ENCODE results near the gene THADA. TPM values are rescaled to one million over a fixed set of nuclear protein-coding genes. Genes with fewer than 3 reads are reported as not detected.

Gene THADA
- total and polyA plus RNA-seq, 10 donors, result 14.2 to 51.3 (median 40.0) TPM

DNA sequence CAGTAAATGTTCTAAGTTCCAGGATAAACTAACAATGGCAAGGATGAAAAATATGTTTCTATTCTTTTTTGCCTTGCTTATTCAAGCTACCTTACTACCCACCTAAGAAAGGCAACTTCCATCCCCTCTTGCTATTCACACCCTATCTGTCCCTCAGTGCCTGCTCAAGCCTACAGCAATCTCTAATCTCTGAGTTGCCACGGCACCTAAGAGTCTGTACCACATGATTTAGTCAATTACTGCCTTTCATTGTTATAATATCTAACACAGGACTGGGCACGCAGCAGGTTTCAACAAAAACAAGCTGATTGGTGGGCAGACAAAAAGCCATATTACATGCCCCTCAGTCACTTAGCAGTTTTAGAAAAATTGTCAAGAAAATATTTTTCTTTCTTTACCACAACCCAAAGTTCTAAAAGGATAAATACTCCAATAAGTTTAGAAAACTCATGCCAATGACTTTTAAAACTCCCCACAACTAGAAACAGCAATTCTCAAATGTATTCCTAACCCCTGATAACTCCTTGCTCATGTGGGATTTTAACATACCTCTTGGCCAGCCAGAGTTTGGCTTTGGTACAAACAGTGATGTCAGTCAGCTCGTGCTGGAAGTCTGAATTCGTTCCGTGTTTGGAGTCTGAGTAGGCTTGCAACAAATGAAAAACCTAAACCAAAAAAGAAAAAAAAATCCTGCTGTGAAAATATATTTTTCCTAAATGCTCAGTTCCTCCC lies 252.1 kb downstream of the THADA start:
- Histone ChIP-seq H3K27me3 (replicated peaks in 1 of 7) (no peaks in the 10 kb centered on the region), H3K4me3 (no peak overlapping the region), H3K4me1 (peaks cover 7 to 30% (median 16%) of the 10 kb centered on the region in 6 donors), H3K36me3 (peaks cover 0 to 51% (median 8%) of the 10 kb centered on the region in 6 donors), H3K27ac (peak overlapping the region in 5 of 8 donors; percentile 39 to 79 (median 55)), H3K9me3 (no peaks in the 10 kb centered on the region)
- no peak for DNase-seq
- TF ChIP-seq POLR2A (IDR thresholded peaks at IDR 0.05), result no peak
- no peak for TF ChIP-seq POLR2AphosphoS5 (IDR thresholded peaks at IDR 0.05)
- no peak for TF ChIP-seq CTCF (IDR thresholded peaks at IDR 0.05 in 8 of 11, conservative IDR thresholded peaks at IDR 0.05 in 3 of 11)
- intact Hi-C loops (cut with DNase I; ENCODE audit: low total_unique reads), result no loop called here
- WGBS, 5 donors, result 66 to 83% (median 71%) methylated on average over 5 of the region's 5 CpGs

DNA sequence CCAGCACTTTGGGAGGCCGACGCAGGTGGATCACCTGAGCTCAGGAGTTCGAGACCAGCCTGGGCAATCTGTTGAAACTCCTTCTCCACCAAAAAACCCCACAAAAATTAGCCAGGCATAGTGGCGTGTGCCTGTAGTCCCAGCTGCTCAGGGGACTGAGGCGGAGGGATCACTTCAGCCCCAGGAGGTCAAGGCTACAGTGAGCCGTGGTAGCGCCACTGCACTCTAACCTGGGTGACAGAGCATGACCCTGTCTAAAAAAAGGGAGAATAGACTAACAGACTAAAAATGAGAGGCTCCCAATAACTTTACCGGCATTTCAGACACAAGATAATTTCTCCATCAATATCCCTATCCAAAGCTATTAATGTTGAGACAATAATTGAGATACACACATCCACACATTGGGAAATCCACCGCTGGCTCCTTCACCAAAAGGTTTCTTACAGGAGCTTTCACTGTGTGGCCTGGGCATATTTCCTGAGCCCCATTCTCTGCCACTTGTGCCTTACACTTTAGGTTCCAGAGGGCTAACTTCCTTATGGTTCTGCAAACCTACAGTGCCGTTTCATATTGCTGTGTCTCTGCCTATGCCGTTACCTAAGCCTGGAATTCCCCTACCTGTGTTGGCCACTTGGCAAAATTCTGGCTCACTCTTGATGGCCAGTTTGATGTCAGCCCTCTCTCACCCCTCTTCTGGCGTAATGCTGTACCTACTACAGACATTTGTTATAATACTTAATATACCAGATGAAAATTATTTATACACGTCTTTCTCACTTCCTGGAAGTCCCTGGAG lies 253.7 kb downstream of the THADA start:
- no peak overlapping the region for H3K4me3 ChIP-seq
- 91 to 93% (median 91%) methylated on average over 13 of the region's 13 CpGs for WGBS, 5 donors
- intact Hi-C loops (cut with DNase I; ENCODE audit: low total_unique reads), result no loop called here
- peaks cover 7 to 25% (median 16%) of the 10 kb centered on the region in 6 donors for H3K4me1 ChIP-seq
- H3K36me3 ChIP-seq, result peaks cover 0 to 40% (median 8%) of the 10 kb centered on the region in 6 donors
- no peak for TF ChIP-seq POLR2A (IDR thresholded peaks at IDR 0.05)
- TF ChIP-seq POLR2AphosphoS5 (IDR thresholded peaks at IDR 0.05), result no peak
- no peak for TF ChIP-seq CTCF (IDR thresholded peaks at IDR 0.05 in 8 of 11, conservative IDR thresholded peaks at IDR 0.05 in 3 of 11)
- DNase-seq, result no peak
- no peaks in the 10 kb centered on the region for H3K9me3 ChIP-seq
- H3K27ac ChIP-seq, result no peak overlapping the region
- H3K27me3 ChIP-seq (replicated peaks in 1 of 7), result no peaks in the 10 kb centered on the region

DNA sequence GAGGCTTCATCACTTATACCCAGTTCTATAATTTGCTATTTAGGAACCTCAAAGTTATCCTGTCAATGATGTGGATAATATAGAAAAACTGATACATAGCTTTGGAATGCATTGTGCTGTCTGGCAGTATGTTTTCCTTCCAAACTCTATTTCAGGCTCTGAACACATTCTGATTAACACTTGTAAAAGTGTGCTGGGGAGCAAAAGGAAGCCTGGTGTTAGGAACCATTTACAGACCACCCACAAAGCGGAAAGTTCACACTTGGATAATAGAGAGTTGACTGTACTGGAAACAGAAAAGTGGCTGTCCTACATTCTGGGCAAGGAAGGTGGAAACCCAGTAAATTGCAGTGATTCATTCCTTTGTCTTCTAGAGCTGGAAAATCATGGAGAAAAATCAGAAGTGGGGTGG lies 254.9 kb downstream of the THADA start:
- peaks cover 0 to 39% (median 8%) of the 10 kb centered on the region in 6 donors for H3K36me3 ChIP-seq
- H3K9me3 ChIP-seq, result no peaks in the 10 kb centered on the region
- H3K4me1 ChIP-seq, result peaks cover 7 to 30% (median 16%) of the 10 kb centered on the region in 6 donors
- 92 to 98% (median 94%) methylated on average over 1 of the region's 1 CpG for WGBS, 5 donors
- no peak for TF ChIP-seq POLR2A (IDR thresholded peaks at IDR 0.05)
- TF ChIP-seq POLR2AphosphoS5 (IDR thresholded peaks at IDR 0.05), result no peak
- TF ChIP-seq CTCF (IDR thresholded peaks at IDR 0.05 in 8 of 11, conservative IDR thresholded peaks at IDR 0.05 in 3 of 11), result no peak
- peak overlapping the region in 5 of 8 donors; percentile 11 to 54 (median 23) for H3K27ac ChIP-seq
- no peak for DNase-seq
- no peak overlapping the region for H3K4me3 ChIP-seq
- intact Hi-C loops (cut with DNase I; ENCODE audit: low total_unique reads), result no loop called here
- H3K27me3 ChIP-seq (replicated peaks in 1 of 7), result no peaks in the 10 kb centered on the region

- Histone ChIP-seq H3K9me3 (no peaks in the 10 kb centered on the region), H3K4me3 (no peak overlapping the region), H3K27me3 (replicated peaks in 1 of 7) (no peaks in the 10 kb centered on the region), H3K27ac (peak overlapping the region in 6 of 8 donors; percentile 21 to 55 (median 44)), H3K36me3 (peaks cover 0 to 39% (median 8%) of the 10 kb centered on the region in 6 donors), H3K4me1 (peaks cover 3 to 22% (median 10%) of the 10 kb centered on the region in 6 donors)
- intact Hi-C loops (cut with DNase I; ENCODE audit: low total_unique reads), result no loop called here
- DNase-seq, result no peak
- 75 to 87% (median 84%) methylated on average over 2 of the region's 2 CpGs for WGBS, 5 donors
- TF ChIP-seq POLR2AphosphoS5 (IDR thresholded peaks at IDR 0.05), result no peak
- TF ChIP-seq CTCF (IDR thresholded peaks at IDR 0.05 in 8 of 11, conservative IDR thresholded peaks at IDR 0.05 in 3 of 11), result no peak
- TF ChIP-seq POLR2A (IDR thresholded peaks at IDR 0.05), result no peak
Measured at GRCh38 chr2:43340066-43340465, 255.8 kb downstream of the THADA start.
